ENCODE data around the gene GCFC2.

Gene GCFC2

DNA sequence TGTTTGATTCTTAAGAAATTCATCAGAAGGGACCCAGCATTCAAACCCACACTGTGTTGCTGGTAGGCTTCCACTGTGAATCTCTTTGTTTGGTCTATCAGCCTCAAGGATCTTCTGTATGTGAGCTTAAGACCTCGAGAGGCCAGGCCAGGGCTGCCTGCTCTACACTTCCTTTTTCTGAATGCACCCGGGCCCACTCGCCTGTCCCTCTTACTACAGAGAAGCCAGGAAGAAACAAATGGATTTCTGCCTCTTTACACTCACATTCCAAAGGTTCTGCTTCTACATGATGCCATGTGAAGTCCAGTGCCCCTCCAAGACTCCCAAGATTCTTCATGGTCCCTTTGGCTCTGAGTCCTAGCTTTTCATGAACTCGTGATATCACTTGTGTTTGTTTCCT is 89.5 kb downstream of the GCFC2 start:
- no peak for DNase-seq

DNA sequence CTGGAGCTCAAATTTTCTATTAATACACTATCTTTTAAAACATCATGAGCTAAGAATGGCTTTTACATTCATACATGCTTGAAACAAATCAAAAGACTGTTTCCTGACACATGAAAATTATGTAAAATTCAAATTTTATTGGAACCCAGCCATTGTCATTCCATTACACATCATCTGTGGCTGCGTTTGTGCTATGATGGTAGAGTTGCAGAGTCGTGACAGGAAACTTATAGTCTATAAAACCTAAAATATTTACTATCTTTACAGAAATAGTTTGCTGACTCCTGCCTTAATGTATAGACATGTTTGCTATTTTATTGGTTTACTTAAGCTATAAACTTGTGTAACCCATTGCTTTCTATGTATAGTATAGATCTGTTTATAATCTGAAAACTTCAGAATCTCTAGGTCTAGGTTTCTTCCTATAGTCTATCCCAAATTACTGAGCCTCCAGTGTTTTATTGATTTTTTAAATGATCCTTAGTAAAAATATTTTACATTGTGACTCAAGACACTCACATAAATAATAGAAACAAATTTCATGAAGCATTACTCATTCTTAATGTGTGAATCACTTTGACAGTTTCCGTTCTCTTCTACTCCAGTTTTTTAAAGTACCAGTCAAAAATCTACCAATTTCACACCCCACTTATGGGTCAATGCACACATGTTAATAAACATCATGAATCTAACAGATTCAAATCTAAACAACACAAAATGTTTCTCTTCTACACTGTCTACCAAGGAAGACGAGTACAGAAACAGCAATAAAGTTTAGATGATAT is 90.6 kb downstream of the GCFC2 start:
- no peak for DNase-seq

DNA sequence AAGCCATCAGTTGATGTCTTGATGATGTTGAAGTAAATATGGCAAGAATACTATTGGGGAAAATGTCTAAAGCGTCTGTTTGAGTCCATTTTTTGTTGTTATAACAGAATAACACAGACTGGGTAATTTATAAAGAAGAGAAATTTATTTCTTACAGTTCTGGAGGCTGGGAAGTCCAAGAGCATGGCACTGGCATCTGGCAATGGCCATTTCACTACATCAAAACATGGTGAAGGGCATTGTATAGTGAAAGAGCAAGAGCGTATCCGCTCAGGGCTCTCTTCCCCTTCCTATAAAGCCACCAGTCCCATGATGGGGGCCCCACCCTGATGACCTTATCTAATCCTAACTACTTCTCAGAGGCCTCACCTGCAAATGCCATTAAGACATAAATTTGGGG is 93.8 kb downstream of the GCFC2 start:
- no peak for DNase-seq

DNA sequence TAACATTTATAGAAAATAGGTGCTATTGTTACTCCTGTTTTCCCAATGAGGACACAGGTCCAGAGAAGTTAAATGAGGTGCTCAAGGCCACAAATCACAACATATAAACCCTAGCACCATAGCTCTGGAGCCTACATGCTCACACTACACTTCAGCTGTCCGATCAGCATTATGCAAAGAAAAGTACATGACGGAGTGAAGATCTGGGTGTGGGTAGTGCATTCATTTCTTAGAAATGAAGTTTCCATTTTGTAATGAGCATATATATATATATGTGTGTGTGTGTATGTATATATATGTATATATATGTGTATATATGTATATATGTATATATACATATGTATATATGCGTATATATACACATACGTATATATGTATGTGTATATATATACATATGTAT is 94.3 kb downstream of the GCFC2 start:
- DNase-seq = no peak

DNA sequence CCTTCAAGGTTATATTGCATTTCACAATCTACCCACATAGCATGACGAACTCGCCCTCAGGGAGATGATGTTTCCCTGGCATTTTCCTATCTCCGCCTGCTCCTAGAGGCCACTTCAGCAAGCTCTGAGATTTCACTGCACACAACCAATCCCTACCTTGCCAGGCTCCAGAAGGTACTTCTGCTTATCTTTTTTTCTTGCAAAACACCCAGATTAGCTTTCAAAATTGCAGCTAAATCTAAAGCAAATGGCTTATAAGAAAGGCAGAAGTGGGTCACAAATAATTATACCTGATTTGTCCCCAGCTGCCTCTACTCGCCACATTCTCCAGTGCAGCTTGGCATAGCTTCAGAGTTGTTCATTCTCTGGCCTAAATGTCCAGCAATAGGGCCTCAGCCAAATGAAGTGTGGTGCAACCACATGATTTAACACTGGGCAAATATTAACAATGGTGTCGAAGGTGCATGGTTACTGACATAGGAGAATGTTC is 96.5 kb downstream of the GCFC2 start:
- DNase-seq = no peak

DNA sequence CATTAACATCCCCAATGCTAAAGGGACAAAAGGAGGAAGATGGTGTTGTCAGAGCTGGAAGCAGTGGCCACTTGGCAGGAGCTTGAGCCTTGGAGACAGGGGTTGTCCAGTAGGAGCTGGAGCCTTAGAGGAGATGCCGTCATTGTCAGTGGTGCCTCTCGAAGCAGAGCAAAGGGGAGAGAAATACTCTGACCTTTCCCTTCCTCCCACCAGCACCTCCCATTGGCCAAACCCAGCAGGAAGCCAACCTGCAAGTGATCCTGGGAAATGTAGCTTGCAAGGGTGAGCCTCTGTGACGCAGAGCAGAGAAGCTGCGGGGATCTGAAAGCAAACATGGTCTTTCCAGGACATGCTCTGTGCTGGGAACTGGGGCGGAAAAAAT is 97.9 kb downstream of the GCFC2 start:
- no peak for DNase-seq

Data from activated CD4-positive, CD25-positive, alpha-beta regulatory T cell treated with anti-CD3 and anti-CD28 coated beads, Interleukin-2, amount 50 U/mL, for 72 hours (primary cell).